ENCODE measurements around the gene RFX2.

GRCh38 chr19:5973376-5973775 is 136.9 kb downstream of the RFX2 start:
- TF ChIP-seq CTCF (IDR thresholded peaks at IDR 0.05) = no peak
- no peak for TF ChIP-seq POLR2A (IDR thresholded peaks at IDR 0.05)

Measured in body of pancreas (tissue), 4 donors.